Measurements from ENCODE around the gene UTS2R.
A peak's percentile ranks its signal among the peaks of the same experiment; 100 is the strongest.
"Not testable (repeated sequence)": the region's sequence is repeated elsewhere in the genome, so short reads cannot be mapped to it uniquely, and the experiment has no call there.

Gene UTS2R

DNA sequence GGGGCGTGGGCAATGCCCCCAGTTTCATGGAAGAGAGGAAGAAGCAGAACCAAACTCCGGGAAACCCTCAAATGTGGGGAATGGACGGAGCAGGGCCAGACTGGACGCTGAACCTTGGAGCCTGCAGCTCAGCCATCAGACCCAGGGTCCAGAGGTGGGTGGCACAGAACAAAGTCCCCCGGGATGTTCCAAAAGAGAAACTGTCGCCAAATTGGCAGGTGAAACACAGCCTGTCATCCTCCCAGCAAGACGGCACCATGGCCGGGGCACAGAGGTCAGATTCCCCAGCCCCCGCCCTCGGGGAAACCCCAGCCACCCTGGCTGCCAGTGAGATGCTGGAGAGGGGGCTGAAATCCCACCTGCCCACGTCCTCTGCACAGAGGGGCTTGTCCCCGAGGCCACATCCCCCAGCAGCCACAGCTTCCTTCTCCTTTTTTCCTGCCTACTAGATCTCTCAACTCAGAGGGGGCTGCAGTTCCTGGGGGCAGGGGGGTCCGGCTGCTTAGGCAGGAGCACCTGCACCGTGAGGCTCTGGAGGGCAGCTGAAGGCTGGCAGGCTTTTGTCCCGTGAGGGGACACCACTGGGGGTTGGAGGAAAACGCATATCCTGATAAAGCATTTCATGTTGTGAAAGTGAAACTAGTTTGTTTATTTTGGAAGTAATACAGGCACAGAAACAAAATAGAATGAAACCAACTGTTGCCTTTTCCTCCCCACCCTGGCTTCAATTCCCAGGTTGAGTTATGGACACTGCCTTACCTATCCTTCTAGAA is 36.8 kb upstream of the UTS2R start:
- no peak for DNase-seq

- DNase-seq, result no peak
Measured at GRCh38 chr17:82338858-82339633, 32.5 kb upstream of the UTS2R start.

GRCh38 chr17:82339634-82340580 is 31.7 kb upstream of the UTS2R start:
- no peak for DNase-seq

DNA sequence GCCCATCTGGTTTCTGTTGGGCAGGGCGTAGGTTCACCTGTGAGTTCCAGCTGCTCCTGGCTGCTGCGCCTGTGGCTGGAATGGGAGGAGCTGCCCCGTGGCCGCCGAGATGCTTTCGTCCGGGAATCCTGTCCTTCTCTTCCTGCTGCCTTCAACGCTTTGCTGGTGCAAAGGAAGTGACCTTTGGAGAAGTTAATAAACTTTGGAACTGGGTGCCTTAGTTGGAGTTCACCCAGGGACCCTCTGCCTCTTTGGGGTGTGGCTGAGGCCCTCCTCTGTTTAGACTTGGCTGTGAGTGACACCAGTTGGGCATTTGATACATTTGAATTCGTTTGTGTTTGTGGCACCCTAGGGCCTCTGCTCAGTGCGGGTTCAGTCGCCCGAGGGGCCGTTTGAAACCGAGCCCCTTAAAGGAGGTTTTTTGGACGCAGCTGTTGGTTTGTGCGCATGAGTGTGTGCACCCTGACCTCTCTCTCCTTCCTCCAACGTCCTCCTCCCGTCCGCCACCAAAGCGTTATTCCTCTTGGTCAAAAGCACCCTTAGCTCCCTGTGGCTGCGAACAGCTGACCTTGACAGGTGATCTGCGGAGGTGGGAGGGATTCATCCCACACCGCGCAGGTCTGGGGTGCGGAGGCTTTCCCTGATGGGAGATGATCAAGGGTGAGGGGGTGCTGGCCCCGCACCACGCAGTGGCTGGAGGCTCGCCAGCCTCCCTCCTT is 29.0 kb upstream of the UTS2R start:
- no peak for DNase-seq

DNA sequence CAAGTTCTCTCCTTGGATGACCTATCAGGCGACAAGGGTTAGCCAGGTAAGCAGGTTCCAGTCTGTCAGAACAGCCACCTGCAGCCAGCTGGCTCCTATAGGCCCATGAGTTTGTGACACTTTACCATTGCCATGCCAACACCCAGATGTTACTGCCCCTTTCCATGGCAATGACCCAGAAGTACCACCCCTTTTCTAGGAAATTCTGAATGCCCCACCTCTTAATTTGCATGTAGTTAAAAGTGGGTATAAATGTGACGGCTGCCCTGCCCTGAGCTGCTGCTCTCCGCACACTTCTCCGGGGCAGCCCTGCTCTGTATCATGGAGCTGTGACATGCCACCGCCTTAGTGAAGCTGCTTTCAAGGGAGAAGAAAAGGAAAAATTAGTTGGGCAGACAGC is 28.0 kb upstream of the UTS2R start:
- DNase-seq, result no peak

DNA sequence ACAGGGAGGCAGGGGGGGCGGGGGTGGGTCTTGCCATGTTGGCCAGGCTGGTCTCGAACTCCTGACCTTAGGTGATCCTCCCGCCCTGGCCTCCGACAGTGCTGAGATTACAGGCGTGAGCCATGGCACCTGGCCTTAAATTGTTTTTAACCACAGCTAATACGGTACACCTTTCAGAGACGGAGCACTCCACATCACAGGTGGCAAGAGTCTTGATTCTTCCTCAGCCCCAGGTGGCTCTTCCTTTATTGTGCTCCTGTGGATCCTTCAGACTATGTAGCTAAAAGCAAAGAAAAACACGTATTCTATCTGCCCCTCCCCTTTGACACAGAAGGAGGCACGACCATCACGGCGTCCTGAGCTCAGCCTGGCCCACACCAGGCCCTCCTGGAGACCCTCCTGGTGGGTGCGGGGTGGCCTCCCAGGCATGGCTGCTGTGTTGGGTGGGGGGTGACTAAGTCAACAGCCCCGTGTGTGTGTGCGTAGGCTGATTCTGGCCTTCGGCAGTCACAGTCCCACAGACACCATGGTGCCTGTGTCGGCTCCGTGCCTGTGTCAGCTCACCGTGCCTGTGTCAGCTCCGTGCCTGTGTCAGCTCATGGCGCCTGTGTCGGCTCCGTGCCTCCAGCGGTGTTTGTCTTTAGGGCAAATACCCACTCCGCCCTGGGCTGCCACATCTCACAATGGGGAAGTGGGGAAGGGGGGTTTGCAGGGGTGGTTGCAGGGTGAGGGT is 27.2 kb upstream of the UTS2R start:
- DNase-seq, result no peak

DNA sequence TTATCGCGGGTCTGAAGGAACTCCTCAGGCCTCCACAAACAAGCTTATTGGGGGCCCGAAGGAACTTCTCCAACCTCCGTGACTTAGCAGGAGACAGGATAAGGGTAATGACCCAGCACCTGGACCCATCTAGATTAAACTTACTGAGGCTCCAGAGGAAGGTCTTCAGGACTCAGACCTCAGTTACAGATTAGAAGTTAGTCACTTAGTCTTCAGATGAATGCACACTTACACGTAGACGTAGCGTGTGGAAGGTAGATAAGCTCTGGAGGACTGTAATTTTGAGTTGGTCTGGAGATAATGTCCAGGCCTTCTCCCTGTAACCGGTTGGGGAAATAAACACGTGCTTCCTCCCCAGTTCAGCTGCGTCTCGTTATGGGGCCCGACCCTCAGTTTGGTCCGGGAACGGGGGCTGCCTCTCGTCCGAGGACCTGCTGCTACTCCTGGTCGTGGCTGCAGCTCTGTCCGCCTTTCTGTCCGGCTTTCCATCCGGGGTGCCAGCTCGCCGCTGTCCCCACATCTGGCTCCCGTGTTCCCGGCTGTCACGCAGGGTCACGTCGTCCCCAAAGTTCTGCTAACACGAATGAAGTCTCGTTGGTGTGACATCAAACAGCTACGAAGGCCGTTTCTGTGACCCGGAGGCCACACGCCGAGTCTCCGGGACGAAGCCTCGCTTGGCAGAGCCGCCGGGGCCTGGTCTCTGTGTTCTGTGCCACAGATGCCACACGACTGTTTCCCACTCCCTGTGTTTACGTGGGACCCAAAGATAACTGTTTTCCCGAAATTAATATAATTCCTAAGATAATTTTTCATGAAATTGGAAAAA is 26.2 kb upstream of the UTS2R start:
- no peak for DNase-seq

DNA sequence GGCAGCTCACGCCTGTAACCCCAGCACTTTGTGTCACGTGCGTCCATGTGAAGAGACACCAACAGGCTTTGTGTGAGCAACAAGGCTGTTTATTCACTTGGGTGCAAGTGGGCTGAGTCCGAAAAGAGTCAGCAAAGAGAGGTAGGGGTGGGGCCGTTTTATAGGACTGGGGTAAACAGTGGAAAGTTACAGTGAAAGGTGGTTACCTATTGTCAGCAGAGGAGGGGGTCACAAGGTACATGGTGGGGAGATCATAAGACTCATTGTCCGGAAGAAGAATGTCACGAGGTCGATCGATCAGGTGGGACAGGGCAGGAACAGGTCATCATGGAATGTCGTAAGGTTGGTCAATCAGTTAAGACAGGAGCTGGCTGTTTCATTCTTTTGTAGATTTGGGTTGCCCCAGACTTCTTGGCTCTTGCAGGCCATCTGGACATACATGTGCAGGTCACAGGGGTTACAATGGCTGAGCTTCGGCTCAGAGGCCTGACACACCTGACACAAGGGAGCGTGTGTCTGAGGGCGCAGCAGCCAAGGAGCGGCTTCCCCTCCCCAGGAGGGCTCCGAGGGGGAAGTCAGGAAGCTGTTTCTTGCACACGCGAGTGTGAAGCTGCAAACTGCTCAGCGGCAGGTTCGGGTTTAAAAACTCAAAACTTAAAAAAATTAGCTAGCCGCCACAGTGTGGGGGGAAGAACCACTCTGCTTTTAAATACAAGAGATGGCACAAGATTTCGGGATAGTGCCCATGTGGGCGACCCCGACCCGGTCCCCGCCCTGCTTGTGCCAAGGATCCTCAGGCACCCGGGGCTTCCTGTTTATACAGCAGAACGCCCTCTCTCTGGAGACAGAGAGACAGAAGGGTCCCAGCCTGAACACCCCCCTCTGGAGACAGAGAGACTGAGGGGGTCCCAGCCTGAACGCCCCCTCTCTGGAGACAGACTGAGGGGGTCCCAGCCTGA is 24.9 kb upstream of the UTS2R start:
- no peak for DNase-seq

GRCh38 chr17:82347994-82348393 is 23.6 kb upstream of the UTS2R start:
- not testable (repeated sequence) for DNase-seq

- DNase-seq, result no peak
Measured at GRCh38 chr17:82348434-82348833, 23.1 kb upstream of the UTS2R start.

DNA sequence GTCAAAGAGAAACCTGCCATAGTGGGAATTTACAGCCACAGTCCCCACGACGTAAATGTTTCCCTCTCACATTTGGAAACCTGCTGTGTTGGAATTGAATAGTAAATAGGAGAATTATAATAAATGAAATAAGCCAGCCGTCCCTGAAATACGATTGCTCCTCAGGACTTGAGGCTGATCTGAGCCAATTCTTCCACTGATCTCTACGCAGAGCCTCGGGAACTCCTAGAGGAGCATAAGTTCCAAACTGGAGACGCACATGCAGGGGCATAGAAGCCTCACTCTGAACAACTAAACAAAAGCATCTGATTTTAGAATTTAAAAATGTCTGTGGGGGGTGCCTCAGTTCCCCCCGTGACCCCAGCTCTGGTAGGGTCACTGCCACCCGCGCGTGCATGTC is 22.7 kb upstream of the UTS2R start:
- no peak for DNase-seq

GRCh38 chr17:82349287-82349701 is 22.3 kb upstream of the UTS2R start:
- no peak for DNase-seq

GRCh38 chr17:82350182-82351030 is 21.2 kb upstream of the UTS2R start:
- DNase-seq, result peak; percentile 20

DNA sequence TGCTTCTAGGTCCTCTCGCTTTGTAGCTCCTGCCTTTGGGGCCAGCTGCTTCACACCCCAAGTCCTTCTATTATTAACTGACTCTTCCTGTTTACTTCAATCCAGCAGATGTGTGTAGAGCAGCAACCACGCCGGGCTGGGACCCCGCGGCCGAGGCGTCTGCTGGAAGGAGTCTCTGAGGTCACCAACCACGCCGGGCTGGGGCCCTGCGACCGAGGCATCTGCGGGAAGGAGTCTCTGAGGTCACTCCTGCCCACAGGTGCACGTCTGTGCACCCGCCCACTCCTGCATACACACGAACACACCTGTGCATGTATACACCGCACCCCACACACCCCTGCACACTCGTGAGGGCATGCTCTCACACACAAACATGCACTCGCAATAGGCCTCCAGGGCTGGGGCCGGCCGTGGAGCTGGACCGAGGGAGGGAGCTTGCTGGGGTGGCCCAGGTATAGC is 20.3 kb upstream of the UTS2R start:
- no peak for DNase-seq

- DNase-seq, result peak; percentile 71
Measured at GRCh38 chr17:82351713-82352488, 19.7 kb upstream of the UTS2R start.

- no peak for DNase-seq
Measured at GRCh38 chr17:82353484-82353883, 18.1 kb upstream of the UTS2R start.

DNA sequence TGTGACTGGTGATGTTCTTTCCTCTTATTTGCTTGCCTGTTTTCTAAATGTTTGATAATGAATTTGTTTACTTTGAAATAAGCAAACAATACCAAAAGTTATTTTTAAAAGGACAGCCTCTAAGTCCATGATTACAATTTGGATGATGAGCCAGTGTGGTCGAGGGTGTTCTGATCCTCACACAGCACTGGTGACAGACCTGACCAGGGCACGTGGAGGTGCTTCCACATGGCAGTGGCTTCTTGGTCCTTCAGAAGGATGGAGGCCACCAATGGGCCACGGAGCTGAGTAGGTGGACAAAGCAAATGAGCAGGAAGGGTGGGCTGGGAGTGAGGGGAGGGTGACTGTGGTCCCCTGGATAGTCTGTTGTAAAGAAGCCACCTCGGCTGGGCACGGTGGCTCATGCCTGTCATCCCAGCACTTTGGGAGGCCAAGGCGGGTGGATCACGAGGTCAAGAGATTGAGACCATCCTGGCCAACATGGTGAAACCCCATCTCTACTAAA is 16.7 kb upstream of the UTS2R start:
- no peak for DNase-seq

Measured in stimulated activated naive CD4-positive, alpha-beta T cell treated with Interleukin-2 at 50 U/mL for 16 hours (primary cell).